Measurements from ENCODE around the gene ADGRB3.

- TF ChIP-seq CTCF (IDR thresholded peaks at IDR 0.05) (no peak), EP300 (IDR thresholded peaks at IDR 0.05) (no peak), POLR2A (IDR thresholded peaks at IDR 0.05) (no peak)
Measured at GRCh38 chr6:69438113-69438512, 803.0 kb downstream of the ADGRB3 start.

Data from sigmoid colon (tissue), 4 donors.